Activated T-helper 17 cell treated with anti-CD3 and anti-CD28 coated beads, Interleukin-2, amount 50 U/mL, for 72 hours (primary cell): ENCODE data around the gene RPP14. TPM values are rescaled to one million over a fixed set of nuclear protein-coding genes. Genes with fewer than 3 reads are reported as not detected.

Experiments used
- ATAC-seq: fragments of 150-1000 bp; cut with Tn5 transposase; replicated peaks from 2 replicates; pipeline ENCODE4 v1.10.0; 2021; ENCODE audit warnings: mild to moderate bottlenecking, moderate library complexity
- H3K27ac Mint-ChIP-seq: one replicate; pipeline ENCODE4 v1.8.0; 2022; ENCODE audit warnings: mixed read lengths
- H3K27me3 Mint-ChIP-seq: one replicate; pipeline ENCODE4 v1.8.0; 2022; ENCODE audit warnings: mixed read lengths
- H3K36me3 Mint-ChIP-seq: one replicate; pipeline ENCODE4 v1.8.0; 2022; ENCODE audit warnings: low read depth, mild to moderate bottlenecking, mixed read lengths
- H3K4me1 Mint-ChIP-seq: one replicate; pipeline ENCODE4 v1.8.0; 2022; ENCODE audit warnings: mixed read lengths
- H3K4me3 Mint-ChIP-seq: one replicate; pipeline ENCODE4 v1.8.0; 2022; ENCODE audit warnings: mild to moderate bottlenecking, mixed read lengths
- H3K9me3 Mint-ChIP-seq: one replicate; pipeline ENCODE4 v1.8.0; 2022; ENCODE audit warnings: mixed read lengths
- total RNA-seq, 2 donors: library from RNA; stranded (reverse); gene quantifications; one replicate each; pipeline ENCODE4 v1.2.3, GENCODE V29; 2022

The RPP14 gene
- total RNA-seq, 2 donors from 2014 or later = 16.1 to 19.1 TPM

- Mint-ChIP-seq H3K9me3 (no peaks in the 10 kb centered on the region), H3K36me3 (peaks cover 69% of the 10 kb centered on the region), H3K27me3 (no peaks in the 10 kb centered on the region), H3K4me1 (peaks cover 11% of the 10 kb centered on the region), H3K4me3 (peak overlapping the region; percentile 95), H3K27ac (peak overlapping the region; percentile 96)
- no peak for ATAC-seq
Measured at GRCh38 chr3:58307639-58308215, 1.7 kb downstream of the RPP14 start.

- peaks cover 11% of the 10 kb centered on the region for H3K4me1 Mint-ChIP-seq
- no peak for ATAC-seq
- H3K27me3 Mint-ChIP-seq = no peaks in the 10 kb centered on the region
- H3K9me3 Mint-ChIP-seq = no peaks in the 10 kb centered on the region
- H3K4me3 Mint-ChIP-seq = peak overlapping the region; percentile 95
- H3K27ac Mint-ChIP-seq = peak overlapping the region; percentile 96
- peaks cover 79% of the 10 kb centered on the region for H3K36me3 Mint-ChIP-seq
Measured at GRCh38 chr3:58308728-58309127, 2.7 kb downstream of the RPP14 start.

GRCh38 chr3:58317811-58318210 lies 11.8 kb downstream of the RPP14 start:
- ATAC-seq = no peak
- Mint-ChIP-seq H3K4me3 (no peak overlapping the region), H3K27ac (no peak overlapping the region), H3K9me3 (no peaks in the 10 kb centered on the region), H3K36me3 (peaks cover 79% of the 10 kb centered on the region), H3K4me1 (no peaks in the 10 kb centered on the region), H3K27me3 (no peaks in the 10 kb centered on the region)

- Mint-ChIP-seq H3K27ac (no peak overlapping the region), H3K27me3 (no peaks in the 10 kb centered on the region), H3K9me3 (no peaks in the 10 kb centered on the region), H3K4me3 (no peak overlapping the region), H3K36me3 (peaks cover 39% of the 10 kb centered on the region), H3K4me1 (peaks cover 14% of the 10 kb centered on the region)
- no peak for ATAC-seq
Measured at GRCh38 chr3:58321791-58322190, 15.7 kb downstream of the RPP14 start.

GRCh38 chr3:58322793-58323192 lies 16.7 kb downstream of the RPP14 start:
- Mint-ChIP-seq H3K4me1 (peaks cover 14% of the 10 kb centered on the region), H3K27me3 (no peaks in the 10 kb centered on the region), H3K36me3 (peaks cover 29% of the 10 kb centered on the region), H3K4me3 (no peak overlapping the region), H3K9me3 (no peaks in the 10 kb centered on the region), H3K27ac (no peak overlapping the region)
- ATAC-seq = no peak

- peak; percentile 92 for ATAC-seq
- Mint-ChIP-seq H3K4me3 (peak overlapping the region; percentile 75), H3K4me1 (peaks cover 14% of the 10 kb centered on the region), H3K36me3 (peaks cover 19% of the 10 kb centered on the region), H3K27me3 (no peaks in the 10 kb centered on the region), H3K27ac (peak overlapping the region; percentile 99), H3K9me3 (no peaks in the 10 kb centered on the region)
Measured at GRCh38 chr3:58323529-58324390, 17.7 kb downstream of the RPP14 start.

GRCh38 chr3:58324391-58325390 lies 18.6 kb downstream of the RPP14 start:
- H3K9me3 Mint-ChIP-seq = no peaks in the 10 kb centered on the region
- H3K4me3 Mint-ChIP-seq = peak overlapping the region; percentile 75
- peak; percentile 69 for ATAC-seq
- peaks cover 10% of the 10 kb centered on the region for H3K36me3 Mint-ChIP-seq
- peaks cover 14% of the 10 kb centered on the region for H3K4me1 Mint-ChIP-seq
- H3K27me3 Mint-ChIP-seq = no peaks in the 10 kb centered on the region
- peak overlapping the region; percentile 99 for H3K27ac Mint-ChIP-seq

- ATAC-seq = no peak
- H3K27me3 Mint-ChIP-seq = no peaks in the 10 kb centered on the region
- H3K4me1 Mint-ChIP-seq = peaks cover 14% of the 10 kb centered on the region
- peaks cover 6% of the 10 kb centered on the region for H3K36me3 Mint-ChIP-seq
- peak overlapping the region; percentile 99 for H3K27ac Mint-ChIP-seq
- peak overlapping the region; percentile 75 for H3K4me3 Mint-ChIP-seq
- no peaks in the 10 kb centered on the region for H3K9me3 Mint-ChIP-seq
Measured at GRCh38 chr3:58325525-58325992, 19.5 kb downstream of the RPP14 start.

GRCh38 chr3:58326267-58326900 lies 20.3 kb downstream of the RPP14 start:
- Mint-ChIP-seq H3K9me3 (no peaks in the 10 kb centered on the region), H3K4me1 (peaks cover 14% of the 10 kb centered on the region), H3K4me3 (no peak overlapping the region), H3K36me3 (no peaks in the 10 kb centered on the region), H3K27me3 (no peaks in the 10 kb centered on the region), H3K27ac (peak overlapping the region; percentile 44)
- no peak for ATAC-seq

- no peak overlapping the region for H3K27ac Mint-ChIP-seq
Measured at GRCh38 chr3:58329150-58329921, 23.3 kb downstream of the RPP14 start.

GRCh38 chr3:58329922-58330413 lies 23.9 kb downstream of the RPP14 start:
- H3K4me3 Mint-ChIP-seq = no peak overlapping the region
- no peaks in the 10 kb centered on the region for H3K9me3 Mint-ChIP-seq
- peaks cover under 1% of the 10 kb centered on the region for H3K36me3 Mint-ChIP-seq
- H3K27me3 Mint-ChIP-seq = no peaks in the 10 kb centered on the region
- no peak for ATAC-seq
- peaks cover 15% of the 10 kb centered on the region for H3K4me1 Mint-ChIP-seq
- no peak overlapping the region for H3K27ac Mint-ChIP-seq

More at GRCh38 chr3:58329150-58329921, 23.3 kb downstream of the RPP14 start:
- H3K4me3 Mint-ChIP-seq = no peak overlapping the region
- H3K9me3 Mint-ChIP-seq = no peaks in the 10 kb centered on the region
- peaks cover 15% of the 10 kb centered on the region for H3K4me1 Mint-ChIP-seq
- no peak for ATAC-seq
- H3K27me3 Mint-ChIP-seq = no peaks in the 10 kb centered on the region
- no peaks in the 10 kb centered on the region for H3K36me3 Mint-ChIP-seq

GRCh38 chr3:58331593-58332152 lies 25.6 kb downstream of the RPP14 start:
- peaks cover 25% of the 10 kb centered on the region for H3K4me1 Mint-ChIP-seq
- no peaks in the 10 kb centered on the region for H3K9me3 Mint-ChIP-seq
- peak overlapping the region; percentile 75 for H3K27ac Mint-ChIP-seq
- H3K36me3 Mint-ChIP-seq = peaks cover 13% of the 10 kb centered on the region
- ATAC-seq = no peak
- H3K4me3 Mint-ChIP-seq = peak overlapping the region; percentile 77
- no peaks in the 10 kb centered on the region for H3K27me3 Mint-ChIP-seq
